Right lobe of liver (tissue), 6 donors: ENCODE data around the gene S100A9. TPM values are rescaled to one million over a fixed set of nuclear protein-coding genes. Genes with fewer than 3 reads are reported as not detected.

Experiments
- ATAC-seq, 4 donors: fragments of 200-7000 bp; cut with Tn5 transposase; one replicate each; pipeline ENCODE4 v1.9.1; 2020; ENCODE audit warnings: mild to moderate bottlenecking in 4 of 4, moderate library complexity in 4 of 4
- DNase-seq, 3 donors: peaks; one replicate each; pipeline ENCODE4 v3.0.0-alpha.2; 2020
- H3K27ac ChIP-seq, 3 donors: fragments of 200-600 bp; one replicate each; pipeline ENCODE4 v1.8.0; 2022
- H3K27me3 ChIP-seq, 2 donors: fragments of 200-600 bp; one replicate each; pipeline ENCODE4 v1.8.0; 2022
- H3K36me3 ChIP-seq, 4 donors: fragments of 200-600 bp; sonication (generic) in 1 of 4; one replicate each; pipeline versions ENCODE4 v1.5.1 to v1.8.0; 2017 to 2022; ENCODE audit warnings: control low read depth in 1 of 4
- H3K4me1 ChIP-seq, 4 donors: fragments of 200-600 bp; sonication (generic) in 1 of 4; one replicate each; pipeline versions ENCODE4 v1.5.1 to v1.8.0; 2017 to 2022; ENCODE audit warnings: control low read depth in 1 of 4
- H3K4me3 ChIP-seq, 3 donors: fragments of 200-600 bp; one replicate each; pipeline ENCODE4 v1.8.0; 2022
- H3K9me3 ChIP-seq, 4 donors: fragments of 200-600 bp; sonication (generic) in 1 of 4; one replicate each; pipeline versions ENCODE4 v1.5.1 to v1.8.0; 2017 to 2022; ENCODE audit warnings: control low read depth in 1 of 4
- CTCF ChIP-seq, 4 donors: fragments of 200-600 bp in 3 of 4; fragments of 450-650 bp in 1 of 4; IDR thresholded peaks; one replicate each; pipeline versions ENCODE4 v1.5.1 to v1.8.0; 2016 to 2022; ENCODE audit warnings: antibody characterized with exemption in 4 of 4, mild to moderate bottlenecking in 2 of 4
- POLR2A ChIP-seq: fragments of 450-650 bp; IDR thresholded peaks from one replicate; pipeline ENCODE4 v1.6.1; 2017; ENCODE audit warnings: antibody characterized with exemption, mild to moderate bottlenecking
- WGBS: methylation state at CpG from one replicate; pipeline ENCODE4 v1.1.6; 2018; ENCODE audit warnings: low coverage, low lambda C conversion rate; ENCODE audit not compliant: insufficient coverage; ENCODE audit errors: missing lambda C conversion rate; 5-methylcytosine and 5-hydroxymethylcytosine counted together
- intact Hi-C, 2 donors: fragments of 100-400 bp; cut with DNase I; formaldehyde crosslinking; loops; one replicate each; pipeline versions ENCODE4 v1.11.2 to v1.14.1; 2022
- total RNA-seq, 6 experiments: library from RNA; depleted of rRNA in 2 of 6; stranded (reverse); fragments of >200 nt in 2 of 6; fragmentation: NEBNext Ultra II Directional in 3 of 6; extraction: Animal tissue kit (Norgen Biotek cat#: 25700) in 3 of 6; gene quantifications; one replicate each; pipeline versions ENCODE4 v1.1.0 to v1.2.4, GENCODE V29; 2016 to 2023
- donor health status: DM: no; HTN: yes; CAD: no.
- donor health status: DM: no; HTN: no; CAD: no.
- donor health status: DM: no; HTN: no; CAD: no.
- donor health status: DM: no; HTN: yes; CAD: no.
- donor health status: DM: no; HTN: yes; CAD: no.

Gene S100A9
- total RNA-seq, 6 experiments from 2014 or later, result 34.3 to 96.8 (median 64.5) TPM

- no peak overlapping the region for H3K4me3 ChIP-seq
- intact Hi-C loops, result no loop called here
- peak; percentile 42 to 59 (median 54) for ATAC-seq
- 36% methylated on average over 4 of the region's 5 CpGs for WGBS
- TF ChIP-seq POLR2A (no peak), CTCF (IDR thresholded peaks at IDR 0.05) (no peak)
- no peaks in the 10 kb centered on the region for H3K9me3 ChIP-seq
- peak in 1 of 3 donors; percentile 59 for DNase-seq
- H3K4me1 ChIP-seq, result no peaks in the 10 kb centered on the region
- no peaks in the 10 kb centered on the region for H3K36me3 ChIP-seq
- H3K27ac ChIP-seq, result no peak overlapping the region
- no peaks in the 10 kb centered on the region for H3K27me3 ChIP-seq
These were observed 28.8 kb downstream of the S100A9 start for GRCh38 chr1:153386500-153386901.

DNA sequence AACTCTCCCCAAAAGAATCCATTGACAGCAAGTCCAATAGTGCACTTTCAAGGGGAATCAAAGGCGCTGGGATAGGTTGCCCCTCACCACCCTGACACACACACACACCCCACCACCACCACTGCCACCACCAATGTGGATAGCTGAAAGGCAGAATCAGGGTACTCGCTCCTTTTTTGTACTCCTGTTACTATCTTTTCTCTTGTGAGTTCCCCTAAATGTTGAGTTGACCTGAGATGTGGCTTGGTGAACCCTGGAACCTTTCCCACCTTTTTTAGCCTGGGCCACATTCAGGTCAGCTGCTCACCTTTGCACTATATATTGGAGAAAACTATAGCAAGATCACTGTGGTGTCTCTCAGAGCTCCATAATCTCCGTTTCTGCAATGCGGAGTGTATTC is 29.3 kb downstream of the S100A9 start:
- Histone ChIP-seq H3K4me1 (no peaks in the 10 kb centered on the region), H3K27ac (no peak overlapping the region), H3K27me3 (no peaks in the 10 kb centered on the region), H3K9me3 (no peaks in the 10 kb centered on the region), H3K4me3 (no peak overlapping the region), H3K36me3 (no peaks in the 10 kb centered on the region)
- no peak for ATAC-seq
- TF ChIP-seq POLR2A (no peak), CTCF (IDR thresholded peaks at IDR 0.05) (no peak)
- WGBS, result 56% methylated on average over 4 of the region's 4 CpGs
- no peak for DNase-seq
- intact Hi-C loops, result no loop called here

DNA sequence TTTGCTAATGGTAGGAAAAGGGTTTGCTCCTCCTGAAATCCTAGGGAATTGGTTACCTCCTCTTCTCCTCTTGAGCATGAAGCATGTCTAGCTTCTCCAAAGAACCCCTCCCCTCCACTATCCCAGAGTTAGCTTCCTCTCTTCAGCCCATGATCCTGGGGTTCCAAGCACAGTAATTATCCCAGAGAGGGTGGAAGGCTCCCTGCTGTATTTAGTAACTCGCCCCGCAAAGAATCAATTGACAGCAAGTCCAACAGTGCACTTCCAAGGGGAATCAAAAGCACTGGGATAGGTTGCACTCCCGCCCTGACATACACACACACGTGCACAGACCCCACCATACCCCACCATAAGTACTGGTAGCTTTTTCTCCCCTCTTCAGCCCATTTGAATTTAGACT is 30.1 kb downstream of the S100A9 start:
- Histone ChIP-seq H3K27me3 (no peaks in the 10 kb centered on the region), H3K27ac (no peak overlapping the region), H3K36me3 (no peaks in the 10 kb centered on the region), H3K9me3 (no peaks in the 10 kb centered on the region), H3K4me1 (no peaks in the 10 kb centered on the region), H3K4me3 (no peak overlapping the region)
- ATAC-seq, result no peak
- TF ChIP-seq POLR2A (no peak), CTCF (IDR thresholded peaks at IDR 0.05) (no peak)
- DNase-seq, result no peak
- WGBS, result 71% methylated on average over 4 of the region's 4 CpGs
- intact Hi-C loops, result no loop called here

- DNase-seq, result no peak
- no peak for ATAC-seq
- intact Hi-C loops, result no loop called here
- H3K4me3 ChIP-seq, result no peak overlapping the region
- 63% methylated on average over 1 of the region's 1 CpG for WGBS
- no peak overlapping the region for H3K27ac ChIP-seq
- no peak for TF ChIP-seq CTCF (IDR thresholded peaks at IDR 0.05)
- TF ChIP-seq POLR2A, result no peak
- no peaks in the 10 kb centered on the region for H3K36me3 ChIP-seq
- no peaks in the 10 kb centered on the region for H3K27me3 ChIP-seq
- H3K9me3 ChIP-seq, result no peaks in the 10 kb centered on the region
- H3K4me1 ChIP-seq, result no peaks in the 10 kb centered on the region
These were observed 31.7 kb downstream of the S100A9 start for GRCh38 chr1:153389401-153389800.
